Heart left ventricle (tissue), 13 donors: ENCODE measurements around the gene BBS5.

Experiments used
- POLR2A ChIP-seq, 2 donors: fragments of 450-650 bp; IDR thresholded peaks; one replicate each; pipeline ENCODE4 v1.6.1; 2017; ENCODE audit warnings: antibody characterized with exemption in 2 of 2, mild to moderate bottlenecking in 2 of 2, moderate library complexity in 2 of 2
- TF ChIP-seq, protein P1 (sequence below), 12 donors: fragments of 200-600 bp; sonication (generic) in 4 of 12; IDR thresholded peaks; one replicate each; pipeline versions ENCODE4 v1.5.0 to v1.8.0; 2018 to 2022; ENCODE audit warnings: antibody characterized with exemption in 12 of 12, mild to moderate bottlenecking in 5 of 12
- donor health status: ischemic (EF 13 %, LVEDD 7.1; RV severe dilation, severe dysfunction).
- donor health status: DM: no; HTN: yes; CAD: no.
- donor health status: DM: no; HTN: no; CAD: no.
- donor health status: ischemic (EF 25% LVEDD 6.9; RV normal size, moderate dysfunction).
- donor health status: ischemic (EF 25% LVEDD 5.7; RV mildly dilated, moderate dysfunction).
- donor health status: ischemic (EF 35%, LVEDD 5.7; RV mildly dilated, moderate dysfunction).
- donor health status: nonischemic (EF 11% LVEDD 7.7; RV severe dilation, severe dysfunction).
- donor health status: DM: yes; HTN: yes; CAD: no.
- donor health status: PGD.
- donor health status: ischemic (EF 29% LVEDD 5.4; RV normal size, mild dysfunction).
- donor health status: nonischemic (EF 23%, LVEDD 6.1; RV moderate dilation, normal function).

DNA sequence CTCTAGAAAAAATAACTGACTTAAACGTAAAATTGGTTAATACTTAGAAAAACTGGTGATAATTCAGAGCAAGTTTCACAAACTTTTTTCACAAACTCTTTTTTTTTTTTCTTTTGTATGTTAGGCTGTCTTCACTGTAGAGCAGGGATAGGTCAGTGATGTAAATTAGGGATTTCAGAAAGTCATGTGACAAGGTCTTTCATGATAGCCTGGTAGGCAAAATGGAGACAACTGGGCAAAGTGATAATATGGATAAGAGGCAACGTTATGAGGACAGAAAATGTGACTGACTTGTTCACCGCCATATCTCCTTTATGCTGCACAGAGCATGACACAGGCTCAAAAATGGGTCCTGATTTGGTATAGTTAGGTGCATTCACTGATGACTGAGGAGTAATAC is 39.4 kb upstream of the BBS5 start:
- TF ChIP-seq, protein P1, sequence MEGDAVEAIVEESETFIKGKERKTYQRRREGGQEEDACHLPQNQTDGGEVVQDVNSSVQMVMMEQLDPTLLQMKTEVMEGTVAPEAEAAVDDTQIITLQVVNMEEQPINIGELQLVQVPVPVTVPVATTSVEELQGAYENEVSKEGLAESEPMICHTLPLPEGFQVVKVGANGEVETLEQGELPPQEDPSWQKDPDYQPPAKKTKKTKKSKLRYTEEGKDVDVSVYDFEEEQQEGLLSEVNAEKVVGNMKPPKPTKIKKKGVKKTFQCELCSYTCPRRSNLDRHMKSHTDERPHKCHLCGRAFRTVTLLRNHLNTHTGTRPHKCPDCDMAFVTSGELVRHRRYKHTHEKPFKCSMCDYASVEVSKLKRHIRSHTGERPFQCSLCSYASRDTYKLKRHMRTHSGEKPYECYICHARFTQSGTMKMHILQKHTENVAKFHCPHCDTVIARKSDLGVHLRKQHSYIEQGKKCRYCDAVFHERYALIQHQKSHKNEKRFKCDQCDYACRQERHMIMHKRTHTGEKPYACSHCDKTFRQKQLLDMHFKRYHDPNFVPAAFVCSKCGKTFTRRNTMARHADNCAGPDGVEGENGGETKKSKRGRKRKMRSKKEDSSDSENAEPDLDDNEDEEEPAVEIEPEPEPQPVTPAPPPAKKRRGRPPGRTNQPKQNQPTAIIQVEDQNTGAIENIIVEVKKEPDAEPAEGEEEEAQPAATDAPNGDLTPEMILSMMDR (IDR thresholded peaks at IDR 0.05) = no peak
- no peak for TF ChIP-seq POLR2A (IDR thresholded peaks at IDR 0.05)
